Stimulated activated CD8-positive, alpha-beta memory T cell treated with anti-CD3 and anti-CD28 coated beads, Interleukin-4, amount 100 ng/mL, for 4 hours (primary cell): ENCODE data around the gene ZNF467.

Experiments used
- DNase-seq, 2 donors: peaks; one replicate each; pipeline ENCODE4 v3.0.0-alpha.2; 2020; ENCODE audit warnings: low read depth in 2 of 2, low spot score in 1 of 2

Gene ZNF467

GRCh38 chr7:149729586-149729982 is 43.8 kb downstream of the ZNF467 start:
- DNase-seq = no peak

DNA sequence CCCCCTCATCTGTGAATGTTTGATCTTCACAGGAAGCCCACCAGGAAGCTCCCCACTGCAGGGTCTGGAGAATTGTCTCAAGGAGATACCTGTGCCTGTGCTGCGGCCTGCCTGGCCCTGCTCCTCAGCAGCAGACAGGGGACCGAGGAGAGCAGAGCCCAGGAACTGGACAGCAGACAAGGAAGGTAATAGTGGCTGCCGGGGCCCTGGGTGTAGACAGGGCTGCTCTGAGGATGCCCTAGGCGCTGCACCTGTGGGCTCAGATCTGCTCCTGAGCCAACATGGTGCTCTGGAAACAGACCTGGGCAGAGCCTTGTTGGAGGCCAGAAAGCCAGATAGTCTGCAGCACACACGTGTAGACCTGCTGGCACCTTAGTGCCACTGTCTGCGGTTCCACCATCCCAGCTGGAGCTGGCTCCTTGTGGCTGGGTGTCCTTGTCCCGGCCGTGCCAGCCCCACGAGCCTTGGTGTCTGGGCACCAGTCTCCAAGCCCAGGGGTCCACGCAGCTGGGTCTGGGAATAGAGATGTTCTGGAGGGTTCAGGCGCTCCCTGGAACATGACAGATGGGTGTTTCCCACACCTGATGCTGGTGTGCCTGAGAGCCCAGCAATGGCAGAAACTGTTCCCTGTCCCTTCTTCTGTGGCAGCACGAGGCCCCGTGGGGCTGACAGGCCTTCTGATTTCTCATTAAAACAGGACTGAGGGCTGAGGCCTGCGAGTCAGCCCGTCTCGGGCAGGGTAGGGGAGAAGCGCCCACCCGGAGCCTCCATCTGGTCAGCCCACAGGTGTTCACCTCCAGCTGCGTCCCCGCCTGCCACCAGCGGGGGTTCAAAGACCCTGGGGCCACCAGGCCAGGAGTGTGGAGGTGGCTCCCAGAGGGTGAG is 44.7 kb downstream of the ZNF467 start:
- DNase-seq = no peak

GRCh38 chr7:149727899-149728476 is 45.4 kb downstream of the ZNF467 start:
- no peak for DNase-seq

DNA sequence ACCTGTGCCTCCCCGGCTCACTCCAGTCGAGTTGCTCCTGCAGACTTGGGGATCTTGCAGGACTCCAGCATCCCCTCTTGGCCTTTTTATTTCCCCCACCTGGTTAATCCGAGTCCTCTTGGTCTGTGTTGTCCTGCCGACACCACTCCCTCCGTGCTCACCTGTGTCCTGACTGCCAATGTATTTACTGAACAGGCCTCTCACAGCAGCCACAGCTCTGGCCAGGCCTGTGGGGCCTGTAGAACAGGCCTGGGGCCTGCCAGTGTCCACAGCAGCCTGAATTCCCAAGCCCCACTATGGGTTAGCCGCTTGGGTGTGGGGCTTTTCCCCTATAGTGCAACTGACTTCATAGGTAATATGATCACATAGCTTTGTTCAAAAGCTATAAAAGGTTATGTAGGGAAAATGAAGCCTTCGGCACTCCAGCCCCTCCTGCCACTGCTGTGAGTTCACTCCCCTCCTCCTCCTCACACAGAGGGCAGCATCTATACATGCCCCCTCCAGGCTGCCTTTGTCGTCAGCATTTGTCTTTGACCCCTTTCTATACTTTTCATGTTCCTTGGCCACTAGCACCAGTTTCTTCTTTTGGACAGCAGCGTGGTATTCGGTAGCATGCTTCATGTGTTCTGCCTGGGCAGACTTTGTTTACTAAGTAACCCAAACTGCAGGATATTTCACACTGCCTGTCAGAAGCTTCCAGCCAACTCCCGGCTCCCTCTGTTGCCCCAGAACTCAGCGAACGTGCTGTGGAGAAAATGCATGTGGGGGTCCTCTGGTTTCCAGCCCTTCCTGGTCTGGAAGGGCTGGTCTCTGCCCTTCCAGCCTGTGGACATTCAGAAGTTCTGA is 46.1 kb downstream of the ZNF467 start:
- DNase-seq = no peak

DNA sequence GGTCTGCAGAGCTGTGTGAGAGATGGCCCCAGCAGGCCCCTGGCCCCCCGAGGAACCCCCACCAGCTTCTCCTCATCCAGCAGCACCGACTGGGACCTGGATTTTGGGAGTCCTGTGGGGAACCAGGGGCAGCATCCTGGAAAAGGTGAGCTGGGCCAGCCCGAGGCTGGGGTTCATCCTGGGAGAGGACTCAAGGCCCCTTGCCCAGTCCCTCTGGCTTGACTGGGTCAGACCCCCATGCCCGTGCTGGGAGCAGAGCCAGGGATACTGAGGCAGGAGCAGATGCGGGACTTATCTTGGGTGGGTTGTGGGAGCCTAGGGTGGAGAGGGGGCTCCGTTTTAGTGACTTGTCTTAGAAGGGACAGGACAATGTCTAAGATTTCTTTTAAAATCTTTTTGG is 47.5 kb downstream of the ZNF467 start:
- no peak for DNase-seq

GRCh38 chr7:149725426-149725821 is 48.0 kb downstream of the ZNF467 start:
- DNase-seq = no peak

GRCh38 chr7:149724661-149725425 is 48.5 kb downstream of the ZNF467 start:
- DNase-seq = no peak

DNA sequence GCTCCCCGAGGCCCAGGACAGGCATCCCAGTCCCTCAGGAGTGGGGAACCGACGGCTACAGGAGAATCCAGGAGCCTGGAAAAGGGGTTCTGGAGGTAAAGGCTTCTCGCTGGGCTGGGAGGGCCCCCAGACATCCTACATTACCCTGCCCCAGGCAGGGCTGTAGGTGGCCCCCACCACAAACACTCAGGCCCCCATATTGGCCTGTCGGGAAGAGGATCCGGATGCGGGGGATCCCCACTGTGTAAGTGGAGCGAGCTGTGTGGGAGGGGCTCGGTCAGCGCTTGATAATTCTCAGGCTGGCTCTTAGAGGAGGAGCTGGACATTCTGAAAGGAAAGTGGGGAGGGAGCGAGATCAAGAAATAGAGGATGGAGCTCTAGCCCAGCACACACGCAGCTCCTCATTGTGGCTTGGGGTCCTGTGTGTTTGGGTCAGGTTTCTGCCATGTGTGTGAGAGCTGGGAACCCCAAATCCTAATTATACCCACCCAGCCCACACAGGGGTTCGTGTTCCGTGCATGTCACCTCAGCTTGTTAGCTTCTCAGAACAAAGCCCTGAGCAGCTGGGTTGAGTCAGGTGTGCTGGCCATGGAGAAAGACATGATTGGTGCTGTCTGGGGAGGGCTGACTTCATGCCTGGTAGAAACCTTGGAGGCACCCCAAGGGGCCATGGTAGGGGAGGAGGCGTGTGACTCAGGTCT is 49.4 kb downstream of the ZNF467 start:
- DNase-seq = no peak

- DNase-seq = no peak
These were observed 50.2 kb downstream of the ZNF467 start for GRCh38 chr7:149723082-149723767.

DNA sequence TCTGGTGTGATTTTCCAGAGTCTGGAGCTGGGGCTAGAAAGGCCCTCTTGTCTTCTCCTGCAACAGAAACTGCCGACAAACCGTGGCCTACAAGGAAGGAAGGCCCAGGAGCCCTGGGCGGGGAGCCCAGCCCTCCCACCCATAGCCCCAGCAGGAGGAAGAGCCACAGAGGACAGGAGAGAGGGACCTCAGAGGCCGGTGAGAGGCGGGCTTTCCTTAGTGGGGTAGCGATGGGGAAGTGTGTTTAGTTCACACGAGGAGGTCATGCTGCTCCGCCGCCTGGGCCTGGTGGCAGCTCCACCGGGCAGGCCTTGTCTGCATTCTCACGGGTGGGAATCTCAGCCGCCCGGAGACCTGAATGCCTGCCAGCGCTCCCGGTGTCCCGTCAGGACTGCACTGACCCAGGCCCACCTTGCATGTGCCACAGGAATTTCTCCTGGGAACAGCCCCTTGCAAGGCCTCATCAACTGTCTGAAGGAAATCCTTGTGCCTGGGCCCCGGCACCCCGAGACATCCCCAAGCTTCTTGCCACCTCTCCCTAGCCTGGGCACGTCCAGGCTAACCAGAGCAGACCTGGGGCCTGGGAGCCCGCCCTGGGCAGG is 50.9 kb downstream of the ZNF467 start:
- no peak for DNase-seq

DNA sequence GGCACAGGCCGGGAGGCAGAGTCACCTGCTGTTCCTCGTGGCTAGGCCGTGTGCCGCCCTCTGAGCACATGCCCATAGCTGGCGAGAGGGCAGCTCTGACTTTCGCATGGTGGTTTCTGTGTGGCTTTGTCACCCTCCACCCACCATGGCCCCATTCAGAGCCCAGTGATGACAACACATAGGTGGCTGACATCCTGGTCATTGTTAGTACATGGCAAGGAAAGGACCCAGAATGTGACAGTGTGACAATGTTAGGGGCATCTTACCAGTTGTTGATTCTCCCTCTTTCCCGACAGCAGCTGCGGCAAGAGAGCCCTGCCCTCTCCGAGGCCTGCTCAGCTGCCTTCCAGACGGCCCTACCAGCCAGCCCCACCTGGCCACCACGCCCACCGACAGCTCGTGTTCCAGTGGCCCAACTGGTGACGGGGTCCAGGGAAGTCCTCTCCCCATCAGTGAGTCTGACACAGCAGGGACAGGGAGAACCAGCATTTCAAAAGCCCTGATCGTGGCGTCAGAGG is 52.2 kb downstream of the ZNF467 start:
- DNase-seq = no peak

DNA sequence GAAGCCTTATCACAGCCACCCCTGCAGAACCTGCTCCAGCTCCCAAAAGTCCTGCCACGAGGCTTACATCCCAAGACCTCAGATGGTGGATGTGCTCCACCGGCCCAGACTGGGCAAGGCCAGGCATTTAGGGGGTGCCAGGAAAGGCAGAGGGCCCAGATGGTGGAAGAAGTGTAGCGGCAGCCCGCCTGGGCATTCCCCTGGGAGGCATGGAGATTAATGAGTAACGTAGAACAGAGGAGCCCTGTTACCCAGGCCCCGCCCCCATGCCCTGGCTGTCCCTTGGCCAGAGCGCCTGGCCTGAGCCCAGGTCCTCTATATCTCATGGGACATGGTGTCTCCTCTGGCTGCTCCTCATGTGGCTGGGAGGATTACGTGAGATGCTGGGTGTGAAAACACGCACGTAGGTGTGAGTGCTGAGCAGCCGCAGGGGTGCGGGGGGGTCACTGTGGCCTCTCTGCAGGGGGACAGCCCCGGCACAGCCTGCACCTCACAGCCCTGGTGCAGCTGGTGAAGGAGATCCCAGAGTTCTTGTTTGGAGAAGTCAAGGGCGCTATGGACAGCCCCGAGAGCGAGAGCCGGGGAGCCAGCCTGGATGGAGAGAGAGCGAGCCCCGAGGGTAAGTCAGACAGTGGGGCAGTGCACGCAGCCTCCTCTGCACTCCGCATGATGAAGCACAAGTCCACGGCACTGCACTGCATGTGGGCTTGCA is 52.9 kb downstream of the ZNF467 start:
- DNase-seq = no peak

GRCh38 chr7:149719912-149720335 is 53.5 kb downstream of the ZNF467 start:
- DNase-seq = no peak

DNA sequence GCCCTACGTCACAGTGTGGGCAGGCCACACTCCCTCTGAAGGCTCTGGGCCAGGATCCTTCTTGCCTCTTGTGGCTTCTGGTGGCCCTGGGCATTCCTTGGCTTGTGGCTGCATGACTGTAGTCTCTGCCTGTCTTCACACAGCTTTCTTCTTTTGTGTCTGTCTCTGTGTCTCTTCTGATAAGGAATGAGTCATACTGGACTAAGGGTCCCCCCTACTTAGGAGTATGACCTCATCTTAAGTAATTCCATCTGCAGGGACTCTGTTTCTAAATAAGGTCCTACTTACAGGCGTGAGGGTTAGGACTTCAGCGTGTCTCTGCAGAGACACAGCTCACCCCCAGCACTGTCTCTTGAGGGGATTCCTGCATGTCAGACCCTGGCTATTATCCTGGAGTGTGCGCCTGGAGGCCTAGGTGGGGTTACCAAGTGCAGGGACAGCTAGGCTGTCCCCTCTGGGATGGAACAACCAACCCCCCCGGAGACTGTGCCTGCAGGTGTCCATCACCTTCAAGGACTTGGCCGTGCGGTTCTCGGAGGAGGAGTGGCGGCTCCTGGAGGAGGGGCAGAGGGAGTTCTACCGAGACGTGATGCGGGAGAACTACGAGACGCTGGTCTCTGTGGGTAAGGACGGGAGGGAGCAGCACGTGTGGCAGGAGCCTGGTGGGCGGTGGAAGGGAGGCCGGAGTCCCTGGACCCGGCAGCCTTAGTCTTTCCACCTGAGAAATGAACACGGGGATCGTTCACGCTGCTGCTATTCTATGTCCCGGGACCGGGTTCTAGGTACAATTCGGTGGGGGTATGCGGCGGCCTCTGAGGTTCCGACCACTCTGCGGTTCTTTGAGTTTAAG is 54.1 kb downstream of the ZNF467 start:
- DNase-seq = no peak

DNA sequence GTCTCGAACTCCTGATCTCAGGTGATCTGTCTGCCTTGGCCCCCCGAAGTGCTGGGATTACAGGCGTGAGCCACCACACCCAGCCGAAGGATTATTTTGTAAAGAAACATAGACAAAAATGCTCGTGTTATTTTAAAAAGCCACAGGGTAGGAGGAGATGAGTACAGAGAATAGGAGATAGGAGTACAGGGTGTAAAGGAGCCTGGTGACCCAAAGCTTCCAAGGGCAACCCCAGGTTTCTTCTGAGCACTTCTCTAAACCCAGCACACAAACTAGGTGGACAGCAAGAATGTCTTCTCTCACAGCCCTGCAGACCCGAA is 54.7 kb downstream of the ZNF467 start:
- DNase-seq = no peak

DNA sequence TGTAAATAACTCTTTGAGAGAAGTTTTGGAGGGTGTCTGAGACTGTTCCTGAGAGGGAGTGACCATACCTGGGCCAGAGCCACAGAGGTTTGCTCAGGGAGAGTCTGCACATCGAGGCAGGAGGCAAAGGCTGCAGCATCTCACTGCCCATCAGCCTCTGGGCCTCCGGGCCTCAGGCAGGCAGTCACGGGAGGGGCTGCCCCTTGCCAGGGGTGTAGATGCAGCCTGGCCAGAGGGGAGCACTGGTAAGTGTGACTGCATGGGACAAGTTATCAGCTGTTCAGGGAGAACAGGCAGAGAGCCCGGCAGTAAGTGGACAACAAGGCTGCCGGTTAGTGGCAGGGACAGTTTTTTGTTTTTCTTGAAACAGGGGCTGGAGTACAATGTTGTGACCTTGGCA is 55.9 kb downstream of the ZNF467 start:
- DNase-seq = no peak

GRCh38 chr7:149716932-149717307 is 56.5 kb downstream of the ZNF467 start:
- DNase-seq = no peak
